HCT116 (cell line): ENCODE data around the gene CSRP1.

Experiments
- CEBPB ChIP-seq: IDR thresholded peaks from 2 replicates; pipeline ENCODE4 v1.6.1; 2012; ENCODE audit warnings: low read depth
- CTCF ChIP-seq, 3 experiments: fragments of 200-600 bp in 1 of 3; sonication (generic) in 1 of 3; IDR thresholded peaks in 2 of 3; conservative IDR thresholded peaks in 1 of 3; 2 replicates each; pipeline ENCODE4 v1.5.1; 2012 to 2017; ENCODE audit warnings: low read depth in 2 of 3, low read length in 2 of 3, antibody characterized with exemption in 1 of 3, borderline replicate concordance in 1 of 3, control low read depth in 1 of 3, mild to moderate bottlenecking in 1 of 3, mixed read lengths in 1 of 3, mixed run types in 1 of 3, moderate library complexity in 1 of 3; ENCODE audit not compliant: insufficient read depth in 1 of 3
- EZH2 ChIP-seq: fragments of 200-600 bp; sonication (generic); IDR thresholded peaks from 2 replicates; pipeline ENCODE4 v1.6.1; 2017; ENCODE audit warnings: antibody characterized with exemption, mixed run types
- EZH2phosphoT487 ChIP-seq: fragments of 200-600 bp; IDR thresholded peaks from 2 replicates; pipeline ENCODE4 v1.6.1; 2018; ENCODE audit warnings: antibody characterized with exemption, borderline replicate concordance
- FOSL1 ChIP-seq: IDR thresholded peaks from 2 replicates; pipeline ENCODE4 v1.6.1; 2012; ENCODE audit warnings: low read depth
- POLR2A ChIP-seq: IDR thresholded peaks from 2 replicates; pipeline ENCODE4 v1.7.0; 2011; ENCODE audit warnings: borderline replicate concordance; ENCODE audit not compliant: insufficient read depth, insufficient read length; ENCODE audit errors: extremely low read depth
- REST ChIP-seq: IDR thresholded peaks from 2 replicates; pipeline ENCODE4 v1.6.1; 2012; ENCODE audit warnings: low read depth
- SIN3A ChIP-seq: IDR thresholded peaks from 2 replicates; pipeline ENCODE4 v1.6.1; 2012; ENCODE audit warnings: low read depth
- SP1 ChIP-seq: IDR thresholded peaks from 2 replicates; pipeline ENCODE4 v1.6.1; 2012; ENCODE audit warnings: low read depth
- ZFX ChIP-seq: fragments of 450-650 bp; IDR thresholded peaks from 2 replicates; pipeline ENCODE4 v1.6.1; 2017
- ZNF274 ChIP-seq: fragments of 200-500 bp; sonication (Bioruptor generic); IDR thresholded peaks from 2 replicates; pipeline ENCODE4 v1.6.1; 2014; ENCODE audit warnings: mild to moderate bottlenecking, low read depth, low read length, inconsistent platforms
- TF ChIP-seq, protein P1 (sequence below): IDR thresholded peaks from 2 replicates; pipeline ENCODE4 v1.6.1; 2012

- TF ChIP-seq CTCF (IDR thresholded peaks at IDR 0.05 in 2 of 3, conservative IDR thresholded peaks at IDR 0.05 in 1 of 3; ENCODE audit: borderline replicate concordance in 1 of 3, insufficient read depth in 1 of 3, low read depth in 2 of 3, low read length in 2 of 3) = 0 out of 6 replicates have a peak, but pooled peaks of 2 of the 3 experiments have one; percentile 6 to 9
- TF ChIP-seq EZH2 = no peak
- TF ChIP-seq, protein P1, sequence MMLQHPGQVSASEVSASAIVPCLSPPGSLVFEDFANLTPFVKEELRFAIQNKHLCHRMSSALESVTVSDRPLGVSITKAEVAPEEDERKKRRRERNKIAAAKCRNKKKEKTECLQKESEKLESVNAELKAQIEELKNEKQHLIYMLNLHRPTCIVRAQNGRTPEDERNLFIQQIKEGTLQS = no peak
- no peak for TF ChIP-seq POLR2A
- peak; percentile 41 for TF ChIP-seq SP1
- TF ChIP-seq ZFX = no peak
- no peak for TF ChIP-seq CEBPB
- TF ChIP-seq FOSL1 = no peak
- 0 out of 2 replicates have a peak, but pooled peaks have one; percentile 31 for TF ChIP-seq SIN3A
- TF ChIP-seq ZNF274 = no peak
- TF ChIP-seq EZH2phosphoT487 = no peak
- no peak for TF ChIP-seq REST
Measured at GRCh38 chr1:201480231-201481003, 26.5 kb downstream of the CSRP1 start.
